Pancreas (tissue), 10 donors: ENCODE measurements around the gene BAIAP3. TPM values are rescaled to one million over a fixed set of nuclear protein-coding genes. Genes with fewer than 3 reads are reported as not detected.

ENCODE experiments used
- ATAC-seq, 4 donors: fragments of 200-7000 bp; cut with Tn5 transposase; one replicate each; pipeline versions ENCODE4 v1.8.0 to v1.9.1; 2020; ENCODE audit warnings: mild to moderate bottlenecking in 4 of 4, moderate library complexity in 4 of 4
- DNase-seq, 6 donors: peaks; one replicate each; pipeline ENCODE4 v3.0.0-alpha.2; 2020
- FAIRE-seq: peaks from 2 replicates; lab custom pipeline; 2012; peaks lifted over from hg19 to GRCh38; lab: Jason Lieb, UNC
- H3K27ac ChIP-seq, 4 donors: fragments of 200-600 bp; sonication (generic); 1 replicate in 3 of 4; 2 replicates in 1 of 4; pipeline versions ENCODE4 v1.5.0 to v1.8.0; 2020
- H3K27me3 ChIP-seq, 4 donors: fragments of 200-600 bp; one replicate each; pipeline ENCODE4 v1.8.0; 2021
- H3K36me3 ChIP-seq, 3 donors: fragments of 200-600 bp; sonication (generic) in 1 of 3; one replicate each; pipeline versions ENCODE4 v1.5.0 to v1.8.0; 2020 to 2021
- H3K4me1 ChIP-seq, 3 donors: fragments of 200-600 bp; one replicate each; pipeline ENCODE4 v1.8.0; 2021
- H3K4me3 ChIP-seq, 4 donors: fragments of 200-600 bp; sonication (generic) in 2 of 4; one replicate each; pipeline versions ENCODE4 v1.5.0 to v1.8.0; 2020 to 2021
- H3K9me3 ChIP-seq, 4 donors: fragments of 200-600 bp; one replicate each; pipeline ENCODE4 v1.8.0; 2021
- WGBS, 2 donors: extraction: QIAGEN DNeasy Blood & Tissue Kit; methylation state at CpG; one replicate each; pipeline ENCODE4 v1.1.7; 2013; 5-methylcytosine and 5-hydroxymethylcytosine counted together
- intact Hi-C, 3 donors: fragments of 100-400 bp; cut with DNase I; formaldehyde crosslinking; loops; one replicate each; pipeline versions ENCODE4 v1.11.1 to v1.14.2; 2022
- polyA plus RNA-seq, 2 donors: library from polyadenylated mRNA; stranded (reverse); fragments of 200-250 nt; gene quantifications; one replicate each; pipeline ENCODE4 v1.2.3, GENCODE V29; 2013
- total RNA-seq, 6 donors: library from RNA; stranded (reverse); fragmentation: NEBNext Ultra II Directional in 4 of 6; extraction: Animal tissue kit (Norgen Biotek cat#: 25700) in 4 of 6; gene quantifications; one replicate each; pipeline versions ENCODE4 v1.2.1 to v1.2.4, GENCODE V29; 2021 to 2023
- TF ChIP-seq, protein P1 (sequence below), 4 donors: fragments of 200-600 bp; sonication (generic) in 3 of 4; IDR thresholded peaks; one replicate each; pipeline versions ENCODE4 v1.5.0 to v1.8.0; 2021; ENCODE audit warnings: antibody characterized with exemption in 4 of 4
- donor health status: healthy with polysubstance abuse.
- donor health status: DM: no; HTN: no; CAD: no; lungs with moderate emphysema.
- donor health status: DM: no; HTN: no; CAD: no.
- donor health status: control.
- donor health status: control.
- donor health status: Bipolar disorder and iron deficiency.
- donor health status: DM: yes; HTN: yes; CAD: no.
- donor health status: DM: no; HTN: no; CAD: no.
- donor health status: DM: no; HTN: no; CAD: no.
- donor health status: DM: yes; HTN: yes; CAD: no.

The BAIAP3 gene
- total RNA-seq (10 to 100 TPM in 3 of 6 donors, 1 to 10 TPM in 3; 2.1 to 13.1 (median 9.4) TPM), polyA plus RNA-seq (100 to 1,000 TPM in 1 of 2 donors, 10 to 100 TPM in 1; 47.4 to 110 TPM)

- H3K36me3 ChIP-seq = no peaks in the 10 kb centered on the region
- no peak within 1 kb of the TSS for H3K27ac ChIP-seq
- DNase-seq (peak in 1 of 6 donors; percentile 86), ATAC-seq (peak; percentile 50 to 68 (median 62)), FAIRE-seq (no peak)
- H3K9me3 ChIP-seq = no peaks in the 10 kb centered on the region
- peaks cover 6 to 20% (median 6%) of the 10 kb centered on the region in 3 donors for H3K4me1 ChIP-seq
- H3K27me3 ChIP-seq = peaks cover 0 to 11% (median 2%) of the 10 kb centered on the region in 4 donors
- peak within 1 kb of the TSS in 3 of 4 donors; percentile 7 to 43 (median 23) for H3K4me3 ChIP-seq
- WGBS, 2 donors = 4% methylated on average over 64 to 83 of the region's 83 CpGs
- intact Hi-C loops = no loop called here
- TF ChIP-seq, protein P1, sequence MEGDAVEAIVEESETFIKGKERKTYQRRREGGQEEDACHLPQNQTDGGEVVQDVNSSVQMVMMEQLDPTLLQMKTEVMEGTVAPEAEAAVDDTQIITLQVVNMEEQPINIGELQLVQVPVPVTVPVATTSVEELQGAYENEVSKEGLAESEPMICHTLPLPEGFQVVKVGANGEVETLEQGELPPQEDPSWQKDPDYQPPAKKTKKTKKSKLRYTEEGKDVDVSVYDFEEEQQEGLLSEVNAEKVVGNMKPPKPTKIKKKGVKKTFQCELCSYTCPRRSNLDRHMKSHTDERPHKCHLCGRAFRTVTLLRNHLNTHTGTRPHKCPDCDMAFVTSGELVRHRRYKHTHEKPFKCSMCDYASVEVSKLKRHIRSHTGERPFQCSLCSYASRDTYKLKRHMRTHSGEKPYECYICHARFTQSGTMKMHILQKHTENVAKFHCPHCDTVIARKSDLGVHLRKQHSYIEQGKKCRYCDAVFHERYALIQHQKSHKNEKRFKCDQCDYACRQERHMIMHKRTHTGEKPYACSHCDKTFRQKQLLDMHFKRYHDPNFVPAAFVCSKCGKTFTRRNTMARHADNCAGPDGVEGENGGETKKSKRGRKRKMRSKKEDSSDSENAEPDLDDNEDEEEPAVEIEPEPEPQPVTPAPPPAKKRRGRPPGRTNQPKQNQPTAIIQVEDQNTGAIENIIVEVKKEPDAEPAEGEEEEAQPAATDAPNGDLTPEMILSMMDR (IDR thresholded peaks at IDR 0.05) = no peak
Measured at GRCh38 chr16:1333149-1333812, at the start of gene BAIAP3. Gene BAIAP3 (plus strand): TSS chr16:1333645. CDS start chr16:1338550, 4,905 bp downstream.

GRCh38 chr16:1283996-1284616 is 49.3 kb upstream of the BAIAP3 start:
- intact Hi-C loops = no loop called here
- TF ChIP-seq, protein P1 (IDR thresholded peaks at IDR 0.05) = no peak
- WGBS, 2 donors = 67 to 73% methylated on average over 16 of the region's 16 CpGs
- H3K27ac ChIP-seq = no peak overlapping the region
- no peak for FAIRE-seq
- no peaks in the 10 kb centered on the region for H3K4me1 ChIP-seq
- H3K27me3 ChIP-seq = peaks cover 0 to 8% (median 0%) of the 10 kb centered on the region in 4 donors
- H3K9me3 ChIP-seq = no peaks in the 10 kb centered on the region
- H3K36me3 ChIP-seq = no peaks in the 10 kb centered on the region
- DNase-seq = no peak
- no peak for ATAC-seq
- H3K4me3 ChIP-seq = no peak overlapping the region

DNA sequence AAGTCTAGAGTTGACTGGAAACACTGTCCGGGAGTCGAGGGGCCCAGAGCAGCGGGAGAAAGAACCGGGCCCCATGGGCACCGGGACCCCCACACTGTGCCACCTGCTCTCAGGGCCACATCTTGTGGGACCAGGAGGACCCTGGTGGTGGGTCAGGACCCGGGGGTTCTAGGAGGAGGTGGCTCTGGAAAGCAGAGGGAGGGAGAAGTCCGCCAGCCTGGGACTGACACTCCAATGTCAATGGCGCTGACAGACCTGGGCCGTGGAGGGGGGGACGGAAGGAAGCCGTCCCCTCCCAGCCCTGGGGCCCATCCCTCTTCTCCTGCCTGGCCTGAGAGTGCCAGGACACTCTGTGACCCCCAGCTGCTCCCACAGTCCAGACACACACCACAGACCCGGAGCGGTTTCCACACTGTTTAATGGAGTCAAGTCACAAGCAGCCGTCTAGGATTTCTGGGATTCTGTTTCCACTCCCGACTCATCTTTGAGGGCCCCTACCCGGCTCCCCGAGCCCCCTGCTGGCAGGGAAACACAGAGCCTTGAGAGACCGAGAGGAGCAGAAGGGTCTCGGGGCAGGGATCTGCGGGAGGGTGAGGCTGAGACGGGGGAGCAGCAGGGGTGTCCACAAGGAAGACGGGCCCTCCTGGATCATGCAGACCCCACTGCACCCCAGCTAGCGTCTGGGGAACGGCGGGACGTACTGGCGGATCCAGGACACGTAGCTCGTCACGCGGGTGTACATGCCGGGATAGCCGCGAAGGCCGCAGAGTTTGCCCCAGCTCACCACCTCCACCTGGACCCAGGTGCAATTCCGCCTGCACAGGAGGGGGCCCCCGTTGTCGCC is 47.6 kb upstream of the BAIAP3 start:
- Histone ChIP-seq H3K27ac (no peak overlapping the region), H3K4me3 (no peak overlapping the region), H3K36me3 (no peaks in the 10 kb centered on the region), H3K4me1 (no peaks in the 10 kb centered on the region), H3K27me3 (peaks cover 0 to 8% (median 0%) of the 10 kb centered on the region in 4 donors), H3K9me3 (no peaks in the 10 kb centered on the region)
- WGBS, 2 donors = 56 to 57% methylated on average over 38 of the region's 38 CpGs
- FAIRE-seq = no peak
- peak in 1 of 6 donors; percentile 51 for DNase-seq
- no peak for ATAC-seq
- intact Hi-C loops = no loop called here
- TF ChIP-seq, protein P1 (IDR thresholded peaks at IDR 0.05) = no peak

DNA sequence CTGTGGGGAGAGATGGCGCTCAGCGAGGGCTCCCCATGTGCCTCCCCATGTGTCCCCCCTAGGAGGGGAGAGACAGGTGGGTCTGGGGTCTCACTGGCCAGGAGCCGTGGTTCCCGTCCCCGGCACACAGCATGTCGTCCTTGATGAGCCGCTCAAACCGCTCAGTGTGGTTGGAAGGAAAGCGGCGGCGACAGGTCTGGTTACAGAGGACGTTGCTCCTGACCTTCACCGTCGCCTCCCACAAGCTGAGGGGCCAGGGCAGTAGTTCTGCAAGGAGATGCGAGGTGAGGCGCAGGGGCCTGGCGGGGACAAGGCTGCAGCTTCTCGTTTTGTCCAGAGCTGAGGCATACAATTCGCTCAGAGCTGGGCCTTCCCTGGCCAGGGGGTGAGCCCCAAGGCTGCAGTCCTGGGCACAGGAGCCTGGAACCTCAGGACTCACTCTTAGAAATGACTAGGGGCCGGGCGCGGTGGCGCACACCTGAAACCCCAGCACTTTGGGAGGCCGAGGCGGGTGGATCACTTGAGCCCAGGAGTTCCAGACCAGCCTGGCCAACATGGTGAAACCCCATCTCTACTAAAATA is 46.8 kb upstream of the BAIAP3 start:
- TF ChIP-seq, protein P1 (IDR thresholded peaks at IDR 0.05) = no peak
- H3K4me1 ChIP-seq = no peaks in the 10 kb centered on the region
- H3K27ac ChIP-seq = no peak overlapping the region
- H3K4me3 ChIP-seq = no peak overlapping the region
- DNase-seq = no peak
- H3K36me3 ChIP-seq = no peaks in the 10 kb centered on the region
- intact Hi-C loops = no loop called here
- no peak for FAIRE-seq
- H3K9me3 ChIP-seq = no peaks in the 10 kb centered on the region
- no peak for ATAC-seq
- peaks cover 0 to 8% (median 0%) of the 10 kb centered on the region in 4 donors for H3K27me3 ChIP-seq
- WGBS, 2 donors = 62 to 64% methylated on average over 25 of the region's 25 CpGs
